ENCODE measurements around the gene SYNE1.
"Not testable (repeated sequence)": the region's sequence is repeated elsewhere in the genome, so short reads cannot be mapped to it uniquely, and the experiment has no call there.

SYNE1 gene

GRCh38 chr6:152625213-152625612 lies 11.9 kb downstream of the SYNE1 start:
- no peak for DNase-seq (ENCODE audit: low read depth in 1 of 2, low spot score in 1 of 2)

DNA sequence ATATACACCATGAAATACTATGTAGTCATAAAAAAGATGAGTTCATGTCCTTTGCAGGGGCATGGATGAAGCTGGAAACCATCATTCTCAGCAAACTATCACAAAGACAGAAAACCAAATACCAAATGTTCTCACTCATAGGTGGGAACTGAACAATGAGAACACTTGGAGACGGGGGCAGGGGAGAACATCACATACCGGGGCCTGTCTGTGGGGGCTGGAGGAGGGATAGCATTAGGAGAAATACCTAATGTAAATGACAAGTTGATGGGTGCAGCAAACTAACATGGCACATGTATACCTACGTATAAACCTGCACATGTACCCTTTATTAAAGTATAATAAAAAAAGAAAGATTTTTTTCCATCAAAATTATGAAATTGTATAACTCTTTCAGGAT lies 22.4 kb downstream of the SYNE1 start:
- DNase-seq (ENCODE audit: low read depth in 1 of 2, low spot score in 1 of 2), result not testable (repeated sequence)

DNA sequence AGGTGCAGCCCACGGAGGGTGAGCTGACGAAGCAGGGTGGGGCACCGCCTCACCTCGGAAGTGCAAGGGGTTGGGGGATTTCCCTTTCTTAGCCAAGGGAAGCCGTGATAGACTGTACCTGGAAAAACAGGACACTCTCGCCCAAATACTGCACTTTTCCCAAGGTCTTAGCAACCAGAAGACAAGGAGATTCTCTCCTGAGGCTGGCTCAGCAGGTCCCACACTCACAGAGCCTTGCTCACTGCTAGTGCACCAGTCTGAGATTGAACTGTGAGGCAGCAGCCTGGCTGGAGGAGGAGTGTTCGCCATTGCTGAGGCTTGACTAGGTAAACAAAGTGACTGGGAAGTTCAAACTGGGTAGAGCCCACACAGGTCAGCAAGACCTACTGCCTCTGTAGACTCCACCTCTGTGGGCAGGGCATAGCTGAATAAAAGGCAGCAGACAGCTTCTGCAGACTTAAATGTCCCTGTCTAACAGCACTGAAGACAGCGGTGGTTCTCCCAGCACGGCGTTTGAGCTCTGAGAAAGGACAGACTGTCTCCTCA lies 28.0 kb downstream of the SYNE1 start:
- DNase-seq (ENCODE audit: low read depth in 1 of 2, low spot score in 1 of 2), result no peak

DNA sequence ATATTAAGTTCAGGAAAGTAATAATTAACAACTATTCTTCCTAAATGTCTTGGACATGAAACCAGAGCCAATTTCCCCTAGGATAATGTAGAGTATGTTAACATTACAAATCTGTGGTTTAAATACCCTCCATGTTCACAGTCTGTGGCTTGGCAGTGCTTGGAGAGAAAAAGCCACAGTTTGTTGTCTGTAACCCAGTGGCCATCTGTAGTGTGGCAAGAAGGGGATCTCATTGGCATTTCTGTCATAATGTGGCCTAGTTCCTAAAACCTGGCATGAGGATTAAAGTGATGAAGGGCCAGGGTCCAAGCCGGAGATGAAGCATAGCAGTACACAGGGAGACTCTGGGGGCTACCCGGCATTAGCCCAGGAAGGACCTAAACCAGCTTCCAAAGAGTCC lies 31.2 kb downstream of the SYNE1 start:
- no peak for DNase-seq (ENCODE audit: low read depth in 1 of 2, low spot score in 1 of 2)

DNA sequence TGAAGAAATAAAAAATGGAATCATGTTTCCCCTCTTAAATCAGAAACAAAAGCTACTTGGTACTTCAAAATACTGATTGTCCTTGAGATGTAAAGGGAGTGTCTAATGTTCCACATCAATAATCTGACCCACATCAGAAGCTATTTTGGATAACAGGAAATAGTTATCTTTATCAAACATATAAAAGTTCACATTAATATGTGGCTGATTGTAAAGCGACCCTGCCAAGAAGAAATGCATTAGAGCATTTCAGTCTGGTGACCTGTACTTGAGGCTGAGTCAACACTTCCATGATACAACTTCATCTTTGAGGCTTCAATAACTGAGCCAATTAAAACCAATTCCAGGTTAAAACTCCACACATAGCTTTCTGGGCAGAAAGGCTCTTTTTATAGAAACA lies 31.8 kb downstream of the SYNE1 start:
- DNase-seq (ENCODE audit: low read depth in 1 of 2, low spot score in 1 of 2), result no peak

- DNase-seq (ENCODE audit: low read depth in 1 of 2, low spot score in 1 of 2), result no peak
These were observed 33.3 kb downstream of the SYNE1 start for GRCh38 chr6:152603911-152604310.

- no peak for DNase-seq (ENCODE audit: low read depth in 1 of 2, low spot score in 1 of 2)
These were observed 37.1 kb downstream of the SYNE1 start for GRCh38 chr6:152600022-152600421.

- DNase-seq (ENCODE audit: low read depth in 1 of 2, low spot score in 1 of 2), result no peak
These were observed 38.1 kb downstream of the SYNE1 start for GRCh38 chr6:152598901-152599537.

DNA sequence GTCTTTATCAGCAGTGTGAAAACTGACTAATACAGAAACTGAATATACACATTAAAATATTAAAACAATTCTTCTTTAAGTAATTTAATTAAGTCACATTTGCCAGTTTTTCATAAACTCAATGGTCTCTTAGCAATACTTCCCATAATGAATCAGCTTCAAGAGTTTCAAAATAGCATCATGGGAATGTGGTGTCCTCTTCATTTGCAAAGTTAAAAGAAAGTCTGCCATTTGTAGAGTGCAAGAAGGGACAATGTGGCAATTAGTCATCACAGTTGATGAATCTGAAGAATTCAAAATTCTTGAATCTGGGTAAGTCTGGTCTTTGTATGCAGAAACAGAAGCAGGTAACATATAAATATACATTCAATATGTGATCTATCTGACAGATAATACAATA lies 38.7 kb downstream of the SYNE1 start:
- DNase-seq (ENCODE audit: low read depth in 1 of 2, low spot score in 1 of 2), result no peak

- DNase-seq (ENCODE audit: low read depth in 1 of 2, low spot score in 1 of 2), result no peak
These were observed 40.4 kb downstream of the SYNE1 start for GRCh38 chr6:152596726-152597125.

DNA sequence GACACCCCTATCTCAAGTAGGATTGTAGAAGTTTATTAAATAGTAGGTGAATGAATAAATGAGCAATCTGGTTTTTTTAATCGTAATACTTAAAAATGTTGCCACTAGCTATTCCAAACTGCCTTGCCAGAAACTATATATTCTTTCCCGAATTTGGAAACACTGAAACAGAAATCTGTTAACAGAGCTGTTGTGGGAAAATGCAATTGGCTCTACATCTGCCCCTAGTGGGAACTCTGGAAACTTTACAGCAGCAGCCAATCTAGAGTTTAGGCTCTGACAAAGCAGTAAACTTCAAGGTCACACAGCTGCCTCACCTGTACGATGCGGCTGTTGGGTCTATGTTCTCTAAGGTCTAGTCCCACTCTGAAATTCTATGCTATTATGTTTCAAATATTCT lies 41.7 kb downstream of the SYNE1 start:
- DNase-seq (ENCODE audit: low read depth in 1 of 2, low spot score in 1 of 2), result no peak

GRCh38 chr6:152594701-152595100 lies 42.5 kb downstream of the SYNE1 start:
- DNase-seq (ENCODE audit: low read depth in 1 of 2, low spot score in 1 of 2), result no peak

- DNase-seq (ENCODE audit: low read depth in 1 of 2, low spot score in 1 of 2), result no peak
These were observed 48.7 kb downstream of the SYNE1 start for GRCh38 chr6:152588456-152588855.

DNA sequence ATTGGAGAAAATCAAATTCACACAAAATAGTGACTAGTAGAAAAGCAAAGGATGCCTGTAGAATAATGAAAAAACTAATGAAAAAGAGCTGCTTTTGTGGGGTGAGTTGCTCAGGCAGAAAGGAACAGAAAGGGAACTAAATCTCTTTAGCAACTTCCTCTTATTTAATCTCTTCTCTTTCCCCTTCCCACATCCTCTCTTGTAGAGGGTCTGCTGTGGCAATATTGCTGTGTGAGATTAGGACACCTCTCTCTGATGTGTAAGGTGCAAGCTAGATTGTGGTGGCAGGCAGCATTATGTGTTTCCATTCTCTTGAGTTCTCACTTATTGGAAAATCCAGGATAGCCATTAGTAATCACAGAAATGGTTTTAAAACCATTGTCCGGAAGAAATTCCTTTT lies 49.7 kb downstream of the SYNE1 start:
- no peak for DNase-seq (ENCODE audit: low read depth in 1 of 2, low spot score in 1 of 2)

DNA sequence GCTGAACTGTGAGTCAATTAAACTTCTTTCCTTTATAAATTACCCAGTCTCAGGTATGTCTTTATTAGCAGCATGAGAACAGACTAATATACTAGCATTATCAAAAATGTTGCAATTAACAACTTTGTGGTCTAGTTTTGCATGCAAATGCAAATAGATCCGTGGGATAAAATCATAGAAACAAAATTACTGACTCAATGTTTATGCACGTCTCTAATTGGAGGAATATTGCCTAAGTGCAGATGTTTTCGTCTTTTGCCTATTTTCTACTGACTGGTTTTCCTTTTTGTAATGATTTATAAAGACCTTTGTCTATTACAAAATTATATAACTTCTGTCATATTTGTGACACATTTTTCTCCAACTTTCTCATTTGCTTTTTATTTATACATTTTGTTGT lies 51.9 kb downstream of the SYNE1 start:
- DNase-seq (ENCODE audit: low read depth in 1 of 2, low spot score in 1 of 2), result no peak

DNA sequence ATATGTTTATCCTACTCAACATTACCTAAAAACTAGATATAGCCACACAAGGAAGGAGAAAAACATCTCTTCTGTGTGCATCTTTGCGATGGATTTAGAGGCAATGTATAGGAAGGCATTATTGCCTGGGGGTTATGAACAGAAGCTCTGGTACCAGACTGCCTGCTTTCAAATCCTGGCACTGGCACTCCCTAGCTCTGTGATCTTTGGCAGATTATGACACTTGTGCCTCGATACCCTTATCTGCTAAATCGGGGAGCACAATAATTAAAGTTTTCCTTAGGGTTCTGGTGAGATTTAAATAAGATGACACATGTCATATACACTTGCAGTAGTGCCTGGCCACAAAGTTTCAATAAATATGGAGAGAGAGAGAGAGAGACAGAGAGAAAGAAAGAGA lies 53.3 kb downstream of the SYNE1 start:
- no peak for DNase-seq (ENCODE audit: low read depth in 1 of 2, low spot score in 1 of 2)

- DNase-seq (ENCODE audit: low read depth in 1 of 2, low spot score in 1 of 2), result no peak
These were observed 60.6 kb downstream of the SYNE1 start for GRCh38 chr6:152576525-152576924.

- no peak for DNase-seq (ENCODE audit: low read depth in 1 of 2, low spot score in 1 of 2)
These were observed 61.5 kb downstream of the SYNE1 start for GRCh38 chr6:152575621-152576150.

GRCh38 chr6:152575161-152575560 lies 62.0 kb downstream of the SYNE1 start:
- DNase-seq (ENCODE audit: low read depth in 1 of 2, low spot score in 1 of 2), result no peak

- no peak for DNase-seq (ENCODE audit: low read depth in 1 of 2, low spot score in 1 of 2)
These were observed 63.4 kb downstream of the SYNE1 start for GRCh38 chr6:152573762-152574161.

DNA sequence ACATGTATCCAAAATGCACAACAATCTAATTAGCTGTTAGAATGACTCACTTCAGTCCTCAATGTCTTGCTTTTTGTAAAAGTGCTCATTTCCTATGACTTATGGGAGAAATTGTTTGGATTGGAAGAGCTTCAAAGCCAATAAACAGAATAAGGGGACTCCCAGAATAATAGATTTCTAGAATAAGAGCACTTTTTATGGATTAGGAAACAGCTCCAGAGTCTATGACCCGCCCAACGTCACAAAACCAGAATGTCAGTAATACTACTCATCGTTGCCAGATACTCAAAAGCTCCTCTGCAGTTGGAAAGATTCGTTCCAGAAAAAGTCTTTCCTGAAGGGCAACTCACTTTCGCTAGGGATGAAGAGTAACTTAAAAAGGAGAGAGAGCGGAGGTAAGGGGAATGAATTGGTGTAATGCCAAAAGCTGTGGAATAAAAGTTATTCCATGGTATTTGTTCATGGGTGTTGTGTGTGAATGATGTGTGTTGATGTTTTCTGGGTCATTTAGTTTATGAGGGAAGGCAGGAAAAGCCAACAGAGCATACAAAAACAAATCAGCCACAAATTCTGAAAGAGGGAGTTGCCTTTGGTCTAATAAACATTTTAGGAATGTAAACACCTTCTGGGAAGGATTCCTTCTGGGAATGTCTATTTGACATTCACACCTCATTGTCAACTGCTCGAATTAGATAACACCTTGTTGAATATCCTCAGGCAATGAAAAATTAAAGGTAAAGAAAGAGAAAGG lies 64.6 kb downstream of the SYNE1 start:
- no peak for DNase-seq (ENCODE audit: low read depth in 1 of 2, low spot score in 1 of 2)

GRCh38 chr6:152571943-152572337 lies 65.2 kb downstream of the SYNE1 start:
- no peak for DNase-seq (ENCODE audit: low read depth in 1 of 2, low spot score in 1 of 2)
